Small intestine (tissue), 7 donors: ENCODE measurements around the gene AGR3. TPM values are rescaled to one million over a fixed set of nuclear protein-coding genes. Genes with fewer than 3 reads are reported as not detected.

Experiments
- DNase-seq, 2 donors: peaks; one replicate each; pipeline versions ENCODE4 v3.0.0 to v3.0.0-alpha.2; 2013
- FAIRE-seq: peaks from 2 replicates; lab custom pipeline; 2012; peaks lifted over from hg19 to GRCh38; lab: Jason Lieb, UNC
- H3K27ac ChIP-seq, 3 donors: one replicate each; pipeline ENCODE4 v1.5.1; 2013; ENCODE audit warnings: low read length in 2 of 3, mild to moderate bottlenecking in 2 of 3, control low read depth in 1 of 3, inconsistent platforms in 1 of 3, low read depth in 1 of 3, moderate library complexity in 1 of 3
- H3K27me3 ChIP-seq, 3 donors: one replicate each; pipeline ENCODE4 v1.6.1; 2013; ENCODE audit warnings: low read length in 3 of 3, inconsistent platforms in 1 of 3; ENCODE audit not compliant: control insufficient read depth in 3 of 3, insufficient read depth in 3 of 3
- H3K36me3 ChIP-seq, 3 donors: one replicate each; pipeline ENCODE4 v1.6.1; 2013; ENCODE audit warnings: low read length in 3 of 3, inconsistent platforms in 1 of 3, low read depth in 1 of 3, mild to moderate bottlenecking in 1 of 3, moderate library complexity in 1 of 3; ENCODE audit not compliant: control insufficient read depth in 3 of 3, insufficient read depth in 2 of 3
- H3K4me1 ChIP-seq, 3 donors: one replicate each; pipeline ENCODE4 v1.6.1; 2013; ENCODE audit warnings: low read length in 2 of 3, inconsistent platforms in 1 of 3, low read depth in 1 of 3, mild to moderate bottlenecking in 1 of 3, moderate library complexity in 1 of 3; ENCODE audit not compliant: control insufficient read depth in 3 of 3, insufficient read depth in 2 of 3
- H3K4me3 ChIP-seq, 3 donors: one replicate each; pipeline ENCODE4 v1.5.1; 2013; ENCODE audit warnings: low read length in 3 of 3, control low read depth in 1 of 3, inconsistent platforms in 1 of 3, low read depth in 1 of 3, mild to moderate bottlenecking in 1 of 3, moderate library complexity in 1 of 3
- H3K9me3 ChIP-seq, 2 donors: one replicate each; pipeline ENCODE4 v1.6.1; 2013; ENCODE audit warnings: low read depth in 1 of 2, low read length in 1 of 2; ENCODE audit not compliant: control insufficient read depth in 2 of 2, insufficient read depth in 1 of 2
- WGBS, 3 donors: extraction: QIAGEN DNeasy Blood & Tissue Kit; methylation state at CpG; one replicate each; pipeline ENCODE4 v1.1.7; 2013; 5-methylcytosine and 5-hydroxymethylcytosine counted together
- polyA plus RNA-seq, 4 donors: library from polyadenylated mRNA; stranded (reverse) in 3 of 4; unstranded in 1 of 4; fragments of 200-250 nt in 3 of 4; fragments of 120-200 nt in 1 of 4; gene quantifications; one replicate each; pipeline versions ENCODE4 v1.2.1 to v1.2.3, GENCODE V29; 2013
- donor health status: healthy with polysubstance abuse.
- donor health status: control.
- donor health status: control.
- donor health status: Bipolar disorder and iron deficiency.
- donor health status: healthy.

The AGR3 gene
- polyA plus RNA-seq, 4 donors = 215 to 509 (median 305) TPM

GRCh38 chr7:16913643-16914042 is 31.9 kb upstream of the AGR3 start:
- Histone ChIP-seq H3K4me1 (peaks cover 0 to 21% (median 2%) of the 10 kb centered on the region in 3 donors), H3K9me3 (peaks cover 0 to 15% of the 10 kb centered on the region in 2 donors), H3K4me3 (no peak overlapping the region), H3K36me3 (no peaks in the 10 kb centered on the region), H3K27me3 (no peaks in the 10 kb centered on the region), H3K27ac (no peak overlapping the region)
- DNase-seq (no peak), FAIRE-seq (no peak)
- 88 to 94% (median 94%) methylated on average over 5 of the region's 5 CpGs for WGBS, 3 donors

- no peak overlapping the region for H3K4me3 ChIP-seq
- H3K4me1 ChIP-seq = peaks cover 0 to 17% (median 0%) of the 10 kb centered on the region in 3 donors
- DNase-seq = no peak
- H3K9me3 ChIP-seq = peaks cover 0 to 15% of the 10 kb centered on the region in 2 donors
- H3K36me3 ChIP-seq = no peaks in the 10 kb centered on the region
- WGBS, 3 donors = 97 to 98% (median 97%) methylated on average over 4 of the region's 4 CpGs
- FAIRE-seq = no peak
- no peaks in the 10 kb centered on the region for H3K27me3 ChIP-seq
- H3K27ac ChIP-seq = no peak overlapping the region
Measured at GRCh38 chr7:16912540-16912939, 30.8 kb upstream of the AGR3 start.

- no peak overlapping the region for H3K4me3 ChIP-seq
- no peaks in the 10 kb centered on the region for H3K27me3 ChIP-seq
- no peaks in the 10 kb centered on the region for H3K36me3 ChIP-seq
- H3K27ac ChIP-seq = no peak overlapping the region
- DNase-seq = no peak
- 87 to 89% (median 87%) methylated on average over 3 of the region's 3 CpGs for WGBS, 3 donors
- peaks cover 0 to 11% of the 10 kb centered on the region in 2 donors for H3K9me3 ChIP-seq
- H3K4me1 ChIP-seq = peaks cover 0 to 5% (median 0%) of the 10 kb centered on the region in 3 donors
- FAIRE-seq = no peak
Measured at GRCh38 chr7:16908561-16908960, 26.8 kb upstream of the AGR3 start.

- Histone ChIP-seq H3K36me3 (no peaks in the 10 kb centered on the region), H3K4me3 (no peak overlapping the region), H3K4me1 (peaks cover 0 to 5% (median 0%) of the 10 kb centered on the region in 3 donors), H3K9me3 (no peaks in the 10 kb centered on the region), H3K27ac (peak overlapping the region in 1 of 3 donors; percentile 26), H3K27me3 (no peaks in the 10 kb centered on the region)
- WGBS, 3 donors = 56 to 64% (median 58%) methylated on average over 5 of the region's 5 CpGs
- DNase-seq = peak in 1 of 2 donors; percentile 70
- FAIRE-seq = no peak
Measured at GRCh38 chr7:16905300-16906044, 23.7 kb upstream of the AGR3 start.

DNA sequence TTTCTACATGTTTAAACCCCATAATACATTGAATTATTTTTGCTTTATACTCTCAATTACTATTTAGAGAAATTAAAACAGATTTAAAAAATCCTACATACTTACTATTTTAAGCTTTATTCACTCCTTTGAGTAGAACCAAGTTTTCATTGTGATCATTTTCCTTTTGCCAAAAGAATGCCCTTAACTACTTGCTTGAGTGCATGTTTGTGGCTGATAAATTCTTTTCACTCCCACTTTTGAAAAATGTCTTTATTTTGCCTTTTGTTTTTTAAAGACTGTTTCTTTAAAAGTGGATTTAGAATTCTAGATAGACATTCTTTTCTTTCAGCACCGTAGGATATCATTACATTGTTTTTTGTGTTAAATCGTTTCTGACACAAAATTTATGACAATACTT is 22.3 kb upstream of the AGR3 start:
- FAIRE-seq = no peak
- 78 to 93% (median 89%) methylated on average over 2 of the region's 2 CpGs for WGBS, 3 donors

GRCh38 chr7:16900209-16900768 is 18.5 kb upstream of the AGR3 start:
- WGBS, 3 donors = 86 to 91% (median 88%) methylated on average over 4 of the region's 4 CpGs
- H3K9me3 ChIP-seq = peaks cover 0 to 4% of the 10 kb centered on the region in 2 donors
- DNase-seq (no peak), FAIRE-seq (no peak)
- H3K27ac ChIP-seq = no peak overlapping the region
- no peaks in the 10 kb centered on the region for H3K36me3 ChIP-seq
- H3K27me3 ChIP-seq = no peaks in the 10 kb centered on the region
- peaks cover 0 to 3% (median 0%) of the 10 kb centered on the region in 3 donors for H3K4me1 ChIP-seq
- H3K4me3 ChIP-seq = no peak overlapping the region

More for the DNA sequence above, 22.3 kb upstream of the AGR3 start:
- Histone ChIP-seq H3K9me3 (peaks cover 0 to 4% of the 10 kb centered on the region in 2 donors), H3K4me1 (peaks cover 0 to 5% (median 0%) of the 10 kb centered on the region in 3 donors), H3K36me3 (no peaks in the 10 kb centered on the region), H3K27ac (no peak overlapping the region), H3K4me3 (no peak overlapping the region), H3K27me3 (no peaks in the 10 kb centered on the region)
- DNase-seq = no peak

DNA sequence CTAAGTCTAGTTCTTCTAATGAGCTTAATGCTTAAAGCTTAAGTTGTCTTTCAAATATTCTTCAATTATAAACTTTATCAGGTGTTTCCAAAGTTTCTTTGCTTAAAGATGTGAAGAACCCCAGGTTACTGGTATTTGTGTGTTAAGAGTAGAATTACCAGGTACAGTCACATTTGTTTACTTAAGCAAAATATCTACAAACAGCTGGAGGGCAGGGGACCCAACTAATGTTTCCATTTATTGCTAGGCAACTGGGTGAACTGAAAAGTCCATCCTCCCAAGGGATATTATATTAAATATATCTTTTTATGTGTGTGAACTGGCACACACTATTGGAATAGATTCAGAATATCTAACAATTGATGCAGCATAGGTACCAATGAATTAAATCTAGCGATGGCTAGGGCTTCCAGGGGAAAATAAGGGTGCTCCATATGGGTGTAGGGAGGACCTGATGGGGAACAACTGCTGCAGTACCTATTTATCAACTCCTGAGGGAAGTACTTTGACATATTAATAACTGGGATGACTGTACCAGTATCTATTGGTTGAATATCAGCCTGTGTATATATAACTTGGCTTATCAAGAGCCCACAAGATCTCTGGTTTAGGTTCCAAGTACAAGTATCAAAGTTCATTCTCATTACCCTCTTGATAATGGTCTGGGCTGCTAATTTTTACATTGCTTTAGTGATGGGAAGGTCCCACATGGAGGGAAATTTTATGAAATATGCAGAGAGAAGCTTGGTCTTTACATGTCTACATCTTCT is 10.3 kb upstream of the AGR3 start:
- DNase-seq = peak; percentile 70 to 90
- no peak for FAIRE-seq
- Histone ChIP-seq H3K9me3 (no peaks in the 10 kb centered on the region), H3K4me1 (peaks cover 0 to 22% (median 0%) of the 10 kb centered on the region in 3 donors), H3K27ac (peak overlapping the region in 2 of 3 donors; percentile 32 to 68), H3K4me3 (no peak overlapping the region), H3K27me3 (no peaks in the 10 kb centered on the region), H3K36me3 (no peaks in the 10 kb centered on the region)
- 27 to 74% (median 54%) methylated on average over 1 of the region's 1 CpG for WGBS, 3 donors

- FAIRE-seq (no peak), DNase-seq (peak; percentile 83 to 89)
- Histone ChIP-seq H3K9me3 (no peaks in the 10 kb centered on the region), H3K36me3 (no peaks in the 10 kb centered on the region), H3K27me3 (no peaks in the 10 kb centered on the region), H3K4me3 (no peak overlapping the region), H3K27ac (peak overlapping the region in 2 of 3 donors; percentile 14 to 68), H3K4me1 (peaks cover 0 to 22% (median 0%) of the 10 kb centered on the region in 3 donors)
- WGBS, 3 donors = 10 to 17% (median 11%) methylated on average over 2 of the region's 2 CpGs
Measured at GRCh38 chr7:16891338-16891737, 9.6 kb upstream of the AGR3 start.
